Keratinocyte (primary cell): ENCODE results near the gene CFLAR.

Experiments
- EZH2 ChIP-seq: IDR thresholded peaks from one replicate; pipeline ENCODE4 v1.6.1; 2012; ENCODE audit warnings: inconsistent platforms, mild to moderate bottlenecking, low read length, moderate library complexity
- TF ChIP-seq, protein P1 (sequence below), 3 experiments: IDR thresholded peaks in 1 of 3; conservative IDR thresholded peaks in 1 of 3; optimal IDR thresholded peaks in 1 of 3; 2 replicates in 2 of 3; 3 replicates in 1 of 3; pipeline versions ENCODE3 to v1.5.1; 2011; ENCODE audit warnings: low read length in 3 of 3, mild to moderate bottlenecking in 3 of 3, moderate library complexity in 2 of 3, control low read depth in 1 of 3, inconsistent platforms in 1 of 3; ENCODE audit not compliant: insufficient read depth in 2 of 3; ENCODE audit errors: extremely low read depth in 1 of 3

DNA sequence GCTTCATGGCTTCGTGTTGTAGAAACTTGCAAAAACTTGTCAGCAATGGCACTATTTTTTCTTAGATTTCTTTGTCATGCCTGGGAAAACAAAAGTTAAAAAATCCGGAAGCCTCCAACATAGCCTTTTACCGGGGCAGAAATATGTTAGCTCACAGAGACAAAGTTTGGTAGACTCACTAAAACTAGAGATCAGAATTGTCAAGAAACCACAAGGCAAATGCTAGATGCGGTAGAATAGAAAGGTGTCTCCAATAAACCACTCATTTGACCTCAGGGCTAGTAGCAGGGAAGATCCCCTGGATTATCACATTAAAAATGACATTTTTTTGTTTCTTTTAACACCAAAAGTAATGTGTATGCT lies 67.4 kb downstream of the CFLAR start:
- TF ChIP-seq EZH2 = no peak
- TF ChIP-seq, protein P1, sequence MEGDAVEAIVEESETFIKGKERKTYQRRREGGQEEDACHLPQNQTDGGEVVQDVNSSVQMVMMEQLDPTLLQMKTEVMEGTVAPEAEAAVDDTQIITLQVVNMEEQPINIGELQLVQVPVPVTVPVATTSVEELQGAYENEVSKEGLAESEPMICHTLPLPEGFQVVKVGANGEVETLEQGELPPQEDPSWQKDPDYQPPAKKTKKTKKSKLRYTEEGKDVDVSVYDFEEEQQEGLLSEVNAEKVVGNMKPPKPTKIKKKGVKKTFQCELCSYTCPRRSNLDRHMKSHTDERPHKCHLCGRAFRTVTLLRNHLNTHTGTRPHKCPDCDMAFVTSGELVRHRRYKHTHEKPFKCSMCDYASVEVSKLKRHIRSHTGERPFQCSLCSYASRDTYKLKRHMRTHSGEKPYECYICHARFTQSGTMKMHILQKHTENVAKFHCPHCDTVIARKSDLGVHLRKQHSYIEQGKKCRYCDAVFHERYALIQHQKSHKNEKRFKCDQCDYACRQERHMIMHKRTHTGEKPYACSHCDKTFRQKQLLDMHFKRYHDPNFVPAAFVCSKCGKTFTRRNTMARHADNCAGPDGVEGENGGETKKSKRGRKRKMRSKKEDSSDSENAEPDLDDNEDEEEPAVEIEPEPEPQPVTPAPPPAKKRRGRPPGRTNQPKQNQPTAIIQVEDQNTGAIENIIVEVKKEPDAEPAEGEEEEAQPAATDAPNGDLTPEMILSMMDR (optimal IDR thresholded peaks at IDR 0.05 in 1 of 3, IDR thresholded peaks at IDR 0.05 in 1 of 3, conservative IDR thresholded peaks at IDR 0.05 in 1 of 3; ENCODE audit: extremely low read depth in 1 of 3, insufficient read depth in 2 of 3, low read length in 3 of 3) = no peak
